PC-9 (cell line): ENCODE data around the gene MT1E.

Experiments
- CTCF ChIP-seq: fragments of 200-600 bp; sonication (generic); conservative IDR thresholded peaks from 2 replicates; pipeline ENCODE4 v1.6.1; 2017; ENCODE audit warnings: mixed run types, antibody characterized with exemption, mild to moderate bottlenecking, moderate library complexity
- EZH2 ChIP-seq: fragments of 200-600 bp; sonication (generic); IDR thresholded peaks from 2 replicates; pipeline ENCODE4 v1.8.0; 2017; ENCODE audit warnings: antibody characterized with exemption, low read depth

GRCh38 chr16:56669005-56669839, 43.6 kb downstream of the MT1E start, which contains the start of gene MT1H:
- no peak for TF ChIP-seq CTCF
- no peak for TF ChIP-seq EZH2
